ENCODE data around the gene IQSEC2.

The IQSEC2 gene

GRCh38 chrX:53309837-53310236, 28.5 kb upstream of the IQSEC2 start:
- no peak overlapping the region for H3K4me3 ChIP-seq (replicated peaks; ENCODE audit: low read depth, low read length)
- no peak for TF ChIP-seq CTCF (IDR thresholded peaks at IDR 0.05; ENCODE audit: insufficient read depth, low read length, poor library complexity, severe bottlenecking)
- H3K36me3 ChIP-seq (ENCODE audit: control insufficient read depth, insufficient read depth, low read length): no peaks in the 10 kb centered on the region
- no peak for DNase-seq (ENCODE audit: extremely low read depth, insufficient read length)
- H3K27me3 ChIP-seq (replicated peaks; ENCODE audit: control insufficient read depth, insufficient read depth, low read length): no peaks in the 10 kb centered on the region; the same call in none of the 2 replicates

- Histone ChIP-seq H3K4me3 (replicated peaks; ENCODE audit: low read depth, low read length) (no peak overlapping the region), H3K36me3 (ENCODE audit: control insufficient read depth, insufficient read depth, low read length) (no peaks in the 10 kb centered on the region), H3K27me3 (replicated peaks; ENCODE audit: control insufficient read depth, insufficient read depth, low read length) (no peaks in the 10 kb centered on the region; the same call in none of the 2 replicates)
- DNase-seq (ENCODE audit: extremely low read depth, insufficient read length): no peak
- TF ChIP-seq CTCF (IDR thresholded peaks at IDR 0.05; ENCODE audit: insufficient read depth, low read length, poor library complexity, severe bottlenecking): no peak
Measured at GRCh38 chrX:53308836-53309235, 27.5 kb upstream of the IQSEC2 start.

- H3K4me3 ChIP-seq (replicated peaks; ENCODE audit: low read depth, low read length): no peak overlapping the region
- no peak for DNase-seq (ENCODE audit: extremely low read depth, insufficient read length)
- H3K36me3 ChIP-seq (ENCODE audit: control insufficient read depth, insufficient read depth, low read length): no peaks in the 10 kb centered on the region
- no peak for TF ChIP-seq CTCF (IDR thresholded peaks at IDR 0.05; ENCODE audit: insufficient read depth, low read length, poor library complexity, severe bottlenecking)
- H3K27me3 ChIP-seq (replicated peaks; ENCODE audit: control insufficient read depth, insufficient read depth, low read length): no peaks in the 10 kb centered on the region; the same call in none of the 2 replicates
Measured at GRCh38 chrX:53305996-53306937, 24.9 kb upstream of the IQSEC2 start.

- Histone ChIP-seq H3K27me3 (replicated peaks; ENCODE audit: control insufficient read depth, insufficient read depth, low read length) (no peaks in the 10 kb centered on the region; the same call in 1 of the 2 replicates), H3K36me3 (ENCODE audit: control insufficient read depth, insufficient read depth, low read length) (no peaks in the 10 kb centered on the region), H3K4me3 (replicated peaks; ENCODE audit: low read depth, low read length) (no peak overlapping the region)
- TF ChIP-seq CTCF (IDR thresholded peaks at IDR 0.05; ENCODE audit: insufficient read depth, low read length, poor library complexity, severe bottlenecking): no peak
- no peak for DNase-seq (ENCODE audit: extremely low read depth, insufficient read length)
Measured at GRCh38 chrX:53305219-53305995, 24.0 kb upstream of the IQSEC2 start.

GRCh38 chrX:53303195-53303594, 21.8 kb upstream of the IQSEC2 start:
- no peak for TF ChIP-seq CTCF (IDR thresholded peaks at IDR 0.05; ENCODE audit: insufficient read depth, low read length, poor library complexity, severe bottlenecking)
- no peak for DNase-seq (ENCODE audit: extremely low read depth, insufficient read length)
- Histone ChIP-seq H3K4me3 (replicated peaks; ENCODE audit: low read depth, low read length) (no peak overlapping the region), H3K27me3 (replicated peaks; ENCODE audit: control insufficient read depth, insufficient read depth, low read length) (no peaks in the 10 kb centered on the region; the same call in 1 of the 2 replicates), H3K36me3 (ENCODE audit: control insufficient read depth, insufficient read depth, low read length) (no peaks in the 10 kb centered on the region)
